Heart left ventricle (tissue), 16 donors: ENCODE data around the gene ZNF22. TPM values are rescaled to one million over a fixed set of nuclear protein-coding genes. Genes with fewer than 3 reads are reported as not detected.

ENCODE experiments used
- ATAC-seq, 4 donors: fragments of 200-7000 bp; cut with Tn5 transposase; one replicate each; pipeline ENCODE4 v1.9.1; 2020 to 2022; ENCODE audit warnings: moderate library complexity in 4 of 4, mild to moderate bottlenecking in 3 of 4, moderate number of reproducible peaks in 1 of 4
- DNase-seq, 5 donors: peaks; one replicate each; pipeline ENCODE4 v3.0.0-alpha.2; 2020
- H3K27ac ChIP-seq, 12 donors: fragments of 200-600 bp; sonication (generic) in 4 of 12; one replicate each; pipeline versions ENCODE4 v1.5.0 to v1.8.0; 2016 to 2022; ENCODE audit warnings: mild to moderate bottlenecking in 2 of 12
- H3K27me3 ChIP-seq, 9 donors: fragments of 200-600 bp; sonication (generic) in 2 of 9; one replicate each; pipeline versions ENCODE4 v1.5.1 to v1.8.0; 2016 to 2022; ENCODE audit warnings: mild to moderate bottlenecking in 3 of 9
- H3K36me3 ChIP-seq, 9 donors: fragments of 200-600 bp; sonication (generic) in 2 of 9; one replicate each; pipeline versions ENCODE4 v1.5.0 to v1.8.0; 2018 to 2022; ENCODE audit warnings: mild to moderate bottlenecking in 2 of 9
- H3K4me1 ChIP-seq, 12 donors: fragments of 200-600 bp; sonication (generic) in 4 of 12; one replicate each; pipeline versions ENCODE4 v1.5.0 to v1.8.0; 2016 to 2022; ENCODE audit warnings: mild to moderate bottlenecking in 3 of 12
- H3K4me3 ChIP-seq, 12 donors: fragments of 200-600 bp; sonication (generic) in 4 of 12; one replicate each; pipeline versions ENCODE4 v1.5.0 to v1.8.0; 2017 to 2022; ENCODE audit warnings: mild to moderate bottlenecking in 9 of 12, moderate library complexity in 4 of 12
- H3K9me3 ChIP-seq, 12 donors: fragments of 200-600 bp; sonication (generic) in 4 of 12; one replicate each; pipeline versions ENCODE4 v1.5.0 to v1.8.0; 2016 to 2022; ENCODE audit warnings: mild to moderate bottlenecking in 1 of 12
- POLR2A ChIP-seq, 2 donors: fragments of 450-650 bp; IDR thresholded peaks; one replicate each; pipeline ENCODE4 v1.6.1; 2017; ENCODE audit warnings: antibody characterized with exemption in 2 of 2, mild to moderate bottlenecking in 2 of 2, moderate library complexity in 2 of 2
- WGBS, 4 donors: extraction: QIAGEN DNeasy Blood & Tissue Kit in 2 of 4; methylation state at CpG; one replicate each; pipeline versions ENCODE4 v1.1.5 to v1.1.7; 2013 to 2018; 5-methylcytosine and 5-hydroxymethylcytosine counted together
- intact Hi-C, 10 donors: fragments of 100-400 bp; cut with DNase I; formaldehyde crosslinking; loops; one replicate each; pipeline versions ENCODE4 v1.11.1 to v1.14.2; 2022
- polyA plus RNA-seq, 2 donors: library from polyadenylated mRNA; stranded (reverse); fragments of 200-250 nt; gene quantifications; one replicate each; pipeline ENCODE4 v1.2.3, GENCODE V29; 2013
- total RNA-seq, 9 donors: library from RNA; depleted of rRNA in 2 of 9; stranded (reverse); fragments of >200 nt in 2 of 9; fragmentation: NEBNext Ultra II Directional in 3 of 9; extraction: Animal tissue kit (Norgen Biotek cat#: 25700) in 3 of 9; gene quantifications; one replicate each; pipeline versions ENCODE4 v1.1.0 to v1.2.4, GENCODE V29; 2016 to 2023
- TF ChIP-seq, protein P1 (sequence below), 12 donors: fragments of 200-600 bp; sonication (generic) in 4 of 12; IDR thresholded peaks; one replicate each; pipeline versions ENCODE4 v1.5.0 to v1.8.0; 2018 to 2022; ENCODE audit warnings: antibody characterized with exemption in 12 of 12, mild to moderate bottlenecking in 5 of 12
- donor health status: ischemic (EF 13 %, LVEDD 7.1; RV severe dilation, severe dysfunction).
- donor health status: healthy with polysubstance abuse.
- donor health status: DM: no; HTN: yes; CAD: no.
- donor health status: DM: no; HTN: no; CAD: no.
- donor health status: ischemic (EF 25% LVEDD 6.9; RV normal size, moderate dysfunction).
- donor health status: ischemic (EF 25% LVEDD 5.7; RV mildly dilated, moderate dysfunction).
- donor health status: healthy.
- donor health status: DM: yes; HTN: yes; CAD: no.
- donor health status: ischemic (EF 35%, LVEDD 5.7; RV mildly dilated, moderate dysfunction).
- donor health status: nonischemic (EF 11% LVEDD 7.7; RV severe dilation, severe dysfunction).
- donor health status: DM: yes; HTN: yes; CAD: no.
- donor health status: PGD.
- donor health status: ischemic (EF 29% LVEDD 5.4; RV normal size, mild dysfunction).
- donor health status: nonischemic (EF 23%, LVEDD 6.1; RV moderate dilation, normal function).

The ZNF22 gene
- total and polyA plus RNA-seq, 11 donors: 12.6 to 17.5 (median 14.6) TPM

GRCh38 chr10:44956717-44957706 is 43.7 kb upstream of the ZNF22 start:
- peak overlapping the region; percentile 83 to 98 (median 93) for H3K27ac ChIP-seq
- H3K9me3 ChIP-seq: peaks cover 0 to 6% (median 0%) of the 10 kb centered on the region in 12 donors
- no peaks in the 10 kb centered on the region for H3K27me3 ChIP-seq
- no peak overlapping the region for H3K4me3 ChIP-seq
- TF ChIP-seq, protein P1, sequence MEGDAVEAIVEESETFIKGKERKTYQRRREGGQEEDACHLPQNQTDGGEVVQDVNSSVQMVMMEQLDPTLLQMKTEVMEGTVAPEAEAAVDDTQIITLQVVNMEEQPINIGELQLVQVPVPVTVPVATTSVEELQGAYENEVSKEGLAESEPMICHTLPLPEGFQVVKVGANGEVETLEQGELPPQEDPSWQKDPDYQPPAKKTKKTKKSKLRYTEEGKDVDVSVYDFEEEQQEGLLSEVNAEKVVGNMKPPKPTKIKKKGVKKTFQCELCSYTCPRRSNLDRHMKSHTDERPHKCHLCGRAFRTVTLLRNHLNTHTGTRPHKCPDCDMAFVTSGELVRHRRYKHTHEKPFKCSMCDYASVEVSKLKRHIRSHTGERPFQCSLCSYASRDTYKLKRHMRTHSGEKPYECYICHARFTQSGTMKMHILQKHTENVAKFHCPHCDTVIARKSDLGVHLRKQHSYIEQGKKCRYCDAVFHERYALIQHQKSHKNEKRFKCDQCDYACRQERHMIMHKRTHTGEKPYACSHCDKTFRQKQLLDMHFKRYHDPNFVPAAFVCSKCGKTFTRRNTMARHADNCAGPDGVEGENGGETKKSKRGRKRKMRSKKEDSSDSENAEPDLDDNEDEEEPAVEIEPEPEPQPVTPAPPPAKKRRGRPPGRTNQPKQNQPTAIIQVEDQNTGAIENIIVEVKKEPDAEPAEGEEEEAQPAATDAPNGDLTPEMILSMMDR (IDR thresholded peaks at IDR 0.05): no peak
- TF ChIP-seq POLR2A (IDR thresholded peaks at IDR 0.05): no peak
- no peak for DNase-seq
- H3K4me1 ChIP-seq: peaks cover 6 to 83% (median 53%) of the 10 kb centered on the region in 12 donors
- H3K36me3 ChIP-seq: peaks cover 0 to 22% (median 0%) of the 10 kb centered on the region in 9 donors
- intact Hi-C loops: loop anchor here in 2 of 10 donors (5.0 to 10.0 kb wide), 2 partner anchors 45 to 82 kb away; partner anchors contain the start of gene ZNF22 (in 1 of the 2)
- ATAC-seq: no peak
- WGBS, 4 donors: 90 to 94% (median 92%) methylated on average over 4 of the region's 4 CpGs

DNA sequence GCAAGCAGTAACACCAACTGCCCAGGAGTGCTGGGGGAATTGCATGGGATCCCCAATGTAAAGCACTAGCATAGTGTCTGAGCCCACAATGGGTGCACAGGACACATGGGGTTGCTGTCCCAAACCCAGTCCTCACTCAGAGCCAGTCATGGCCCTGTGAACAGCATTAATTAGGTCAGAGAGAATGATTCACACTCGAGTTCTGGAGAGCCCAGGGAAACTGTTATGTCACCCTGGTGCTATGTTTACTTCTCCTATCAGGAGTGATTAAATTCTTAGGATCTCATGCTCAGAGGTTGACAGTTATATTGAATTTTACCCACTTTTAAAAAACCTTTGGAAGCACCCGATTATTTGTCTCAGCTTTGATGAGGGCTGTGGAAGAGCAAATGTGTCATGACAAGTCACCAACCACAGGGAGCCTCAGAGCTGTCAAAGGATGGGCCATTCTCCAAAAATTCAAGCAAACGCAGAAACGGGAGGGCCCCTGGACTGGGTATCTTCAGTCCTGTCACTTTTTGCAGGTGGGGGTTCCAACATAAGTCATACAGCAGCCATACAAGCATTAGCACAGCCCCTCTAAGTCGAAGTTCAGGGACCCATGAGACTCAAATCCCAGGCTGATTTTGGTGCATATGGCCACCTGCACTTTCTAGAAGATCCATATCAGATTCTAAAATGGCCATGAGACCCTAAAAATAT is 42.4 kb upstream of the ZNF22 start:
- Histone ChIP-seq H3K9me3 (peaks cover 0 to 6% (median 0%) of the 10 kb centered on the region in 12 donors), H3K27me3 (no peaks in the 10 kb centered on the region), H3K4me3 (peak overlapping the region; percentile 45 to 90 (median 76)), H3K36me3 (peaks cover 0 to 17% (median 0%) of the 10 kb centered on the region in 9 donors), H3K27ac (peak overlapping the region; percentile 83 to 98 (median 93)), H3K4me1 (peaks cover 6 to 83% (median 55%) of the 10 kb centered on the region in 12 donors)
- 24 to 35% (median 31%) methylated on average over 5 of the region's 5 CpGs for WGBS, 4 donors
- DNase-seq (peak in 3 of 5 donors; percentile 32 to 64 (median 56)), ATAC-seq (peak; percentile 48 to 77 (median 65))
- TF ChIP-seq, protein P1 (IDR thresholded peaks at IDR 0.05): no peak
- TF ChIP-seq POLR2A (IDR thresholded peaks at IDR 0.05): peak in 1 of 2 donors; percentile 9
- intact Hi-C loops: loop anchor here in 2 of 10 donors (2.0 to 10.0 kb wide), 5 partner anchors 16 to 84 kb away; partner anchors contain the start of gene ZNF22 (in 1 of the 2)

DNA sequence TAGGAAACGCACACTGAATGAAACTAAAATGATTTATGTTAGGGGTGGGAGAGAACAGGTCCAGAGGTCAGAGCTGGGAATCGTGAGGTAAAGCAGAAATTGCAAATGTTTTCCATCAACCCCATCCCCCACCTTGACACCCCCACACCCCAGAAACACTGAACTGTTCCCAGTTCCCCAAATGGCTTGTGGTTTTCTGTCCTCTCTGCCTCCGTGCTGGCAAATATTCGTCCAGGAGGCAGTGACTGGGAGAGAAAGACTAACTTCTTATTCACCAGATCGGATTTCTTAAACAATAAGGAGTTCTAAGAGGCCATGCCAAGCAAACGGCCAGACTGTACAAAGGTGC is 41.9 kb upstream of the ZNF22 start:
- Histone ChIP-seq H3K4me3 (peak overlapping the region; percentile 45 to 90 (median 76)), H3K27me3 (no peaks in the 10 kb centered on the region), H3K4me1 (peaks cover 9 to 87% (median 58%) of the 10 kb centered on the region in 12 donors), H3K27ac (peak overlapping the region; percentile 83 to 98 (median 93)), H3K36me3 (peaks cover 0 to 13% (median 0%) of the 10 kb centered on the region in 9 donors), H3K9me3 (peaks cover 0 to 6% (median 0%) of the 10 kb centered on the region in 12 donors)
- ATAC-seq (no peak), DNase-seq (no peak)
- 5 to 9% (median 9%) methylated on average over 6 of the region's 6 CpGs for WGBS, 4 donors
- TF ChIP-seq, protein P1 (IDR thresholded peaks at IDR 0.05): no peak
- TF ChIP-seq POLR2A (IDR thresholded peaks at IDR 0.05): no peak
- intact Hi-C loops: loop anchor here in 2 of 10 donors (1.0 to 10.0 kb wide), 7 partner anchors 16 to 84 kb away; partner anchors contain the start of genes DEPP1 (in 1 of the 2) and ZNF22 (in 1 of the 2)
